ENCODE results near the gene SCYGR2.

The SCYGR2 gene

GRCh38 chr2:227613272-227613660 is 14.6 kb downstream of the SCYGR2 start:
- Histone ChIP-seq H3K27me3 (ENCODE audit: control insufficient read depth, insufficient read depth, low read length) (no peaks in the 10 kb centered on the region), H3K4me1 (ENCODE audit: control insufficient read depth, low read depth, low read length) (peaks cover 11% of the 10 kb centered on the region), H3K9ac (ENCODE audit: low read length) (no peak overlapping the region), H3K4me3 (ENCODE audit: low read length) (no peak overlapping the region), H3K36me3 (ENCODE audit: control insufficient read depth, low read depth, low read length) (no peaks in the 10 kb centered on the region), H3K27ac (ENCODE audit: low read length) (no peak overlapping the region), H3K9me3 (ENCODE audit: control insufficient read depth, low read depth, low read length) (no peaks in the 10 kb centered on the region)

GRCh38 chr2:227614246-227614645 is 15.6 kb downstream of the SCYGR2 start:
- no peak overlapping the region for H3K4me3 ChIP-seq (ENCODE audit: low read length)
- peaks cover 11% of the 10 kb centered on the region for H3K4me1 ChIP-seq (ENCODE audit: control insufficient read depth, low read depth, low read length)
- no peak overlapping the region for H3K9ac ChIP-seq (ENCODE audit: low read length)
- H3K27ac ChIP-seq (ENCODE audit: low read length) = no peak overlapping the region
- no peaks in the 10 kb centered on the region for H3K9me3 ChIP-seq (ENCODE audit: control insufficient read depth, low read depth, low read length)
- no peaks in the 10 kb centered on the region for H3K27me3 ChIP-seq (ENCODE audit: control insufficient read depth, insufficient read depth, low read length)
- no peaks in the 10 kb centered on the region for H3K36me3 ChIP-seq (ENCODE audit: control insufficient read depth, low read depth, low read length)

GRCh38 chr2:227614740-227615139 is 16.0 kb downstream of the SCYGR2 start, which contains the start of gene SCYGR3:
Gene SCYGR3 (minus strand): TSS chr2:227614840. CDS start chr2:227614840, 0 bp downstream.
- Histone ChIP-seq H3K9ac (ENCODE audit: low read length) (no peak within 1 kb of the TSS), H3K27me3 (ENCODE audit: control insufficient read depth, insufficient read depth, low read length) (no peaks in the 10 kb centered on the region), H3K27ac (ENCODE audit: low read length) (no peak within 1 kb of the TSS)

GRCh38 chr2:227615181-227615580 is 16.5 kb downstream of the SCYGR2 start:
- Histone ChIP-seq H3K36me3 (ENCODE audit: control insufficient read depth, low read depth, low read length) (no peaks in the 10 kb centered on the region), H3K27me3 (ENCODE audit: control insufficient read depth, insufficient read depth, low read length) (no peaks in the 10 kb centered on the region), H3K4me3 (ENCODE audit: low read length) (no peak overlapping the region), H3K9ac (ENCODE audit: low read length) (no peak overlapping the region), H3K4me1 (ENCODE audit: control insufficient read depth, low read depth, low read length) (peaks cover 11% of the 10 kb centered on the region), H3K9me3 (ENCODE audit: control insufficient read depth, low read depth, low read length) (no peaks in the 10 kb centered on the region), H3K27ac (ENCODE audit: low read length) (no peak overlapping the region)

More at GRCh38 chr2:227614740-227615139, 16.0 kb downstream of the SCYGR2 start, which contains the start of gene SCYGR3:
- Histone ChIP-seq H3K9me3 (ENCODE audit: control insufficient read depth, low read depth, low read length) (no peaks in the 10 kb centered on the region), H3K4me1 (ENCODE audit: control insufficient read depth, low read depth, low read length) (peaks cover 11% of the 10 kb centered on the region), H3K4me3 (ENCODE audit: low read length) (no peak within 1 kb of the TSS), H3K36me3 (ENCODE audit: control insufficient read depth, low read depth, low read length) (no peaks in the 10 kb centered on the region)

GRCh38 chr2:227615906-227616305 is 17.2 kb downstream of the SCYGR2 start:
- Histone ChIP-seq H3K9ac (ENCODE audit: low read length) (no peak overlapping the region), H3K27me3 (ENCODE audit: control insufficient read depth, insufficient read depth, low read length) (no peaks in the 10 kb centered on the region), H3K4me3 (ENCODE audit: low read length) (no peak overlapping the region), H3K36me3 (ENCODE audit: control insufficient read depth, low read depth, low read length) (no peaks in the 10 kb centered on the region), H3K27ac (ENCODE audit: low read length) (no peak overlapping the region), H3K4me1 (ENCODE audit: control insufficient read depth, low read depth, low read length) (peaks cover 11% of the 10 kb centered on the region), H3K9me3 (ENCODE audit: control insufficient read depth, low read depth, low read length) (no peaks in the 10 kb centered on the region)

GRCh38 chr2:227616631-227617030 is 17.9 kb downstream of the SCYGR2 start:
- Histone ChIP-seq H3K36me3 (ENCODE audit: control insufficient read depth, low read depth, low read length) (no peaks in the 10 kb centered on the region), H3K4me1 (ENCODE audit: control insufficient read depth, low read depth, low read length) (peaks cover 11% of the 10 kb centered on the region), H3K9ac (ENCODE audit: low read length) (no peak overlapping the region), H3K9me3 (ENCODE audit: control insufficient read depth, low read depth, low read length) (no peaks in the 10 kb centered on the region), H3K27ac (ENCODE audit: low read length) (no peak overlapping the region), H3K4me3 (ENCODE audit: low read length) (no peak overlapping the region), H3K27me3 (ENCODE audit: control insufficient read depth, insufficient read depth, low read length) (no peaks in the 10 kb centered on the region)

GRCh38 chr2:227617316-227618230 is 18.9 kb downstream of the SCYGR2 start, which contains the start of gene SCYGR4:
Gene SCYGR4 (plus strand): TSS chr2:227617498. CDS start chr2:227617498, 0 bp downstream.
- Histone ChIP-seq H3K27ac (ENCODE audit: low read length) (no peak within 1 kb of the TSS), H3K9me3 (ENCODE audit: control insufficient read depth, low read depth, low read length) (no peaks in the 10 kb centered on the region)

GRCh38 chr2:227623226-227623625 is 24.5 kb downstream of the SCYGR2 start:
- H3K9ac ChIP-seq (ENCODE audit: low read length) = no peak overlapping the region
- no peak overlapping the region for H3K4me3 ChIP-seq (ENCODE audit: low read length)
- no peaks in the 10 kb centered on the region for H3K4me1 ChIP-seq (ENCODE audit: control insufficient read depth, low read depth, low read length)
- H3K27ac ChIP-seq (ENCODE audit: low read length) = no peak overlapping the region
- H3K36me3 ChIP-seq (ENCODE audit: control insufficient read depth, low read depth, low read length) = no peaks in the 10 kb centered on the region
- H3K27me3 ChIP-seq (ENCODE audit: control insufficient read depth, insufficient read depth, low read length) = no peaks in the 10 kb centered on the region
- no peaks in the 10 kb centered on the region for H3K9me3 ChIP-seq (ENCODE audit: control insufficient read depth, low read depth, low read length)

More at GRCh38 chr2:227617316-227618230, 18.9 kb downstream of the SCYGR2 start, which contains the start of gene SCYGR4:
- H3K36me3 ChIP-seq (ENCODE audit: control insufficient read depth, low read depth, low read length) = no peaks in the 10 kb centered on the region
- H3K27me3 ChIP-seq (ENCODE audit: control insufficient read depth, insufficient read depth, low read length) = no peaks in the 10 kb centered on the region
- H3K4me1 ChIP-seq (ENCODE audit: control insufficient read depth, low read depth, low read length) = peaks cover 11% of the 10 kb centered on the region
- H3K4me3 ChIP-seq (ENCODE audit: low read length) = no peak within 1 kb of the TSS
- H3K9ac ChIP-seq (ENCODE audit: low read length) = no peak within 1 kb of the TSS

GRCh38 chr2:227625420-227625819 is 26.7 kb downstream of the SCYGR2 start:
- Histone ChIP-seq H3K4me3 (ENCODE audit: low read length) (no peak overlapping the region), H3K9ac (ENCODE audit: low read length) (no peak overlapping the region), H3K36me3 (ENCODE audit: control insufficient read depth, low read depth, low read length) (no peaks in the 10 kb centered on the region), H3K4me1 (ENCODE audit: control insufficient read depth, low read depth, low read length) (no peaks in the 10 kb centered on the region), H3K27ac (ENCODE audit: low read length) (no peak overlapping the region), H3K27me3 (ENCODE audit: control insufficient read depth, insufficient read depth, low read length) (no peaks in the 10 kb centered on the region), H3K9me3 (ENCODE audit: control insufficient read depth, low read depth, low read length) (no peaks in the 10 kb centered on the region)

- Histone ChIP-seq H3K9ac (ENCODE audit: low read length) (no peak overlapping the region), H3K4me1 (ENCODE audit: control insufficient read depth, low read depth, low read length) (no peaks in the 10 kb centered on the region), H3K36me3 (ENCODE audit: control insufficient read depth, low read depth, low read length) (no peaks in the 10 kb centered on the region), H3K4me3 (ENCODE audit: low read length) (no peak overlapping the region), H3K27ac (ENCODE audit: low read length) (no peak overlapping the region), H3K27me3 (ENCODE audit: control insufficient read depth, insufficient read depth, low read length) (no peaks in the 10 kb centered on the region), H3K9me3 (ENCODE audit: control insufficient read depth, low read depth, low read length) (no peaks in the 10 kb centered on the region)
These were observed 28.0 kb downstream of the SCYGR2 start for GRCh38 chr2:227626580-227627151.

- Histone ChIP-seq H3K4me1 (ENCODE audit: control insufficient read depth, low read depth, low read length) (no peaks in the 10 kb centered on the region), H3K27ac (ENCODE audit: low read length) (no peak overlapping the region), H3K36me3 (ENCODE audit: control insufficient read depth, low read depth, low read length) (no peaks in the 10 kb centered on the region), H3K4me3 (ENCODE audit: low read length) (no peak overlapping the region), H3K9me3 (ENCODE audit: control insufficient read depth, low read depth, low read length) (no peaks in the 10 kb centered on the region), H3K9ac (ENCODE audit: low read length) (no peak overlapping the region), H3K27me3 (ENCODE audit: control insufficient read depth, insufficient read depth, low read length) (no peaks in the 10 kb centered on the region)
These were observed 29.1 kb downstream of the SCYGR2 start for GRCh38 chr2:227627769-227628168.

Data from iPS-18a (cell line).